Measurements from ENCODE around the gene NAPA.

Gene NAPA

DNA sequence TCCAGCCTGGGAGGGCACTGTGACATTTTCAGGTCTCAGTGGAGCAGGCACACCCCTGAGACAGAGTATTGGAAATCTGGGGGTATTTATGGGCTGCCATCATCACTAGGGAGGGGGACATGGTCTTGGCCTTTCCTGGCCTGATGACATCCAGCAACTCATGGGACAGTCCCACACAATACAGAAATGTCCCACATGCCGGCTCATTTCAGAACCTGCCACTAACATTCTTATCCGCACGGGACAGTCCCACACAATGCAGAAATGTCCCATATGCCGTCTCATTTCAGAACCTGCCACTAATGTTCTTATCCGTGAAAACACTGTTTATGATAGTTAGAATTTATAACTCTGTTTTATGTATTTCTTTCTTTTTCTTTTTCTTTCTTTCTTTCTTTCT, 53.0 kb downstream of the NAPA start:
- TF ChIP-seq, protein P1, sequence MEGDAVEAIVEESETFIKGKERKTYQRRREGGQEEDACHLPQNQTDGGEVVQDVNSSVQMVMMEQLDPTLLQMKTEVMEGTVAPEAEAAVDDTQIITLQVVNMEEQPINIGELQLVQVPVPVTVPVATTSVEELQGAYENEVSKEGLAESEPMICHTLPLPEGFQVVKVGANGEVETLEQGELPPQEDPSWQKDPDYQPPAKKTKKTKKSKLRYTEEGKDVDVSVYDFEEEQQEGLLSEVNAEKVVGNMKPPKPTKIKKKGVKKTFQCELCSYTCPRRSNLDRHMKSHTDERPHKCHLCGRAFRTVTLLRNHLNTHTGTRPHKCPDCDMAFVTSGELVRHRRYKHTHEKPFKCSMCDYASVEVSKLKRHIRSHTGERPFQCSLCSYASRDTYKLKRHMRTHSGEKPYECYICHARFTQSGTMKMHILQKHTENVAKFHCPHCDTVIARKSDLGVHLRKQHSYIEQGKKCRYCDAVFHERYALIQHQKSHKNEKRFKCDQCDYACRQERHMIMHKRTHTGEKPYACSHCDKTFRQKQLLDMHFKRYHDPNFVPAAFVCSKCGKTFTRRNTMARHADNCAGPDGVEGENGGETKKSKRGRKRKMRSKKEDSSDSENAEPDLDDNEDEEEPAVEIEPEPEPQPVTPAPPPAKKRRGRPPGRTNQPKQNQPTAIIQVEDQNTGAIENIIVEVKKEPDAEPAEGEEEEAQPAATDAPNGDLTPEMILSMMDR (conservative IDR thresholded peaks at IDR 0.05; ENCODE audit: low read depth, low read length), result no peak
- no peak overlapping the region for H2AFZ ChIP-seq (ENCODE audit: low read depth)
- H3K27ac ChIP-seq, result no peak overlapping the region
- H3K4me3 ChIP-seq (IDR thresholded peaks at IDR 0.05; ENCODE audit: insufficient read depth, low read depth, low read length), result no peak overlapping the region
- H3K4me1 ChIP-seq (ENCODE audit: low read depth, poor library complexity, severe bottlenecking), result no peaks in the 10 kb centered on the region
- H3K4me2 ChIP-seq, result no peak overlapping the region
- no peaks in the 10 kb centered on the region for H3K79me2 ChIP-seq (ENCODE audit: insufficient read depth, low read depth)
- no peaks in the 10 kb centered on the region for H4K20me1 ChIP-seq (ENCODE audit: insufficient read depth)
- peaks cover 92% of the 10 kb centered on the region for H3K27me3 ChIP-seq (ENCODE audit: insufficient read depth, low read depth)
- no peak overlapping the region for H3K9ac ChIP-seq
- H3K36me3 ChIP-seq (ENCODE audit: insufficient read depth), result no peaks in the 10 kb centered on the region

DNA sequence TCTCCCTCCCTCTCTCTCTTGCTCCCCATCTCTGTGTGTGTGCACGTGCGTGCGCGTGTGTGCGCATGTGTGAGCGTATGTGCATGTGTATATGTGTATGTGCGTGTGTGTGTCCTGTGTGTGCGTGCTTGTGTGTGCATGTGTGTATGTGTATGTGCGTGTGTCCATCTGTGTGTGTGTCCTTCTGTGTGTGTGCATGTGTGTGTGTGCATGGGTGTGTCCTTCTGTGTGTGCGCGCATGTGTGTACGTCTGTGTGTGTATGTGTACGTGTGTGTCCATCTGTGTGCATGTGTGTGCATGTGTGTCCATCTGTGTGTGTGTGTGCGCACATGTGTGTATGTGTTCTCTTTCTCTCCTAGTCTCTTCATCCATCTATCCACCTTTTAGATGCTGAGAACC, 55.4 kb downstream of the NAPA start:
- Histone ChIP-seq H4K20me1 (ENCODE audit: insufficient read depth) (no peaks in the 10 kb centered on the region), H2AFZ (ENCODE audit: low read depth) (no peak overlapping the region), H3K9ac (no peak overlapping the region), H3K4me1 (ENCODE audit: low read depth, poor library complexity, severe bottlenecking) (no peaks in the 10 kb centered on the region), H3K4me3 (IDR thresholded peaks at IDR 0.05; ENCODE audit: insufficient read depth, low read depth, low read length) (no peak overlapping the region), H3K27me3 (ENCODE audit: insufficient read depth, low read depth) (peaks cover 87% of the 10 kb centered on the region), H3K27ac (no peak overlapping the region), H3K4me2 (no peak overlapping the region), H3K79me2 (ENCODE audit: insufficient read depth, low read depth) (no peaks in the 10 kb centered on the region), H3K36me3 (ENCODE audit: insufficient read depth) (no peaks in the 10 kb centered on the region)
- TF ChIP-seq, protein P1 (conservative IDR thresholded peaks at IDR 0.05; ENCODE audit: low read depth, low read length), result no peak

DNA sequence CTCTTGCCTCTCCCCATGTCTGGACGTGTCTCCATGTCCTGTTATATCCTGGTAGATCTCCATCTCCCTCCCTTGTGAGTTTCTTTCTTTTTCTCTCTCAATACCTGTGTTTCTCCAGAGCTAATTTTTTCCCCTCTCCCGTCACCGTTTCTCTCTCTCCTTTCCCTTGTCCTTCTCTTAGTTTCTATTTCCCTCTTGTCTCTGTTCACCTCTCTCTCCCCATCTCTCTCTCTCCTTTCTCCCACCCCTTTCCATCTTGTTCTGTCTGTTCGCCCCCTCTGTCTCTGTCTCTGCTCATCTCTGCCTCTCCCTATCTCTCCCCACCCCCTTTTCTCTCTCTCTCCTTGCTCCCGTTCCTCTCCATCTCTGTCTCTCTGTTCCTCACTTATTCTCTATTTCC, 56.2 kb downstream of the NAPA start:
- peaks cover 87% of the 10 kb centered on the region for H3K27me3 ChIP-seq (ENCODE audit: insufficient read depth, low read depth)
- TF ChIP-seq, protein P1 (conservative IDR thresholded peaks at IDR 0.05; ENCODE audit: low read depth, low read length), result no peak
- no peaks in the 10 kb centered on the region for H3K79me2 ChIP-seq (ENCODE audit: insufficient read depth, low read depth)
- H3K4me1 ChIP-seq (ENCODE audit: low read depth, poor library complexity, severe bottlenecking), result no peaks in the 10 kb centered on the region
- no peaks in the 10 kb centered on the region for H4K20me1 ChIP-seq (ENCODE audit: insufficient read depth)
- no peak overlapping the region for H3K27ac ChIP-seq
- no peak overlapping the region for H3K4me3 ChIP-seq (IDR thresholded peaks at IDR 0.05; ENCODE audit: insufficient read depth, low read depth, low read length)
- no peak overlapping the region for H3K9ac ChIP-seq
- no peak overlapping the region for H2AFZ ChIP-seq (ENCODE audit: low read depth)
- H3K36me3 ChIP-seq (ENCODE audit: insufficient read depth), result no peaks in the 10 kb centered on the region
- H3K4me2 ChIP-seq, result no peak overlapping the region

DNA sequence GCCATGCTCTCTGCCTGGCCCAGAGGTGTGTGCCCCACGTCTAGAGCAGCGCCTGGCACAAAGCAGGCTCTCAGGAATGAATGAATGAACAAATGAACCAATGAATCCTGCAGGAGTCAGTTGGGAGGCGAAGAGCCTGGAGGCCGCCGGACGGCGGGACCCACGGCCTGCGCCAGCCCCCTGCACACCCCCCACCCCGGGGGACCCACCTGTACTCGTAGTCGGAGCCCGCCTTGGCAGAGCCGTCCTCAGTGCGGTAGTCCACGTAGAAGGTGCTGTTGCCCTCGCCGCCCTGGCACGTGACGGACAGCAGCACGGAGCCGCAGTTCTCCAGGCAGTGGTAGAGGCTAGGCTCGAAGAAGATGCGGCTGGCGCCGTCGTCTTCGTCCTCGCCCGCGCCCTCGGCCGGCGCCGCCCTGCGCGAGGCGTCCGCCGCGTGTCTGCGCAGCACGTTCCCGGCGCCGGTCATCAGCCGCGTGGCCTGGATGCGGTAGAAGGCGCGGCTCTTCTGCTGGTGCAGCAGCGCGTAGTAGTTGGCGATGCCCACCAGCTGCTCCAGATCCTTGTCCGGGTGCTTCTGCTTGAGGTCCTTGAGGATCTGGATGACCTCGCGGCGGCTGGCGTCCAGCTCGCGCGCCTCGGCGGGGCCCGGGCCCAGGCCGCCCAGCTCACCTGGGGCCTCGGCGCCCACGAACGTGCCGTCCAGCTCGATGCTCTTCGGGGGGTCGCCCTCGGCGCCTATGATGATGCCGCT, 58.0 kb downstream of the NAPA start:
- Histone ChIP-seq H2AFZ (ENCODE audit: low read depth) (no peak overlapping the region), H3K27me3 (ENCODE audit: insufficient read depth, low read depth) (peaks cover 88% of the 10 kb centered on the region), H3K9ac (no peak overlapping the region), H3K4me1 (ENCODE audit: low read depth, poor library complexity, severe bottlenecking) (no peaks in the 10 kb centered on the region), H4K20me1 (ENCODE audit: insufficient read depth) (no peaks in the 10 kb centered on the region), H3K79me2 (ENCODE audit: insufficient read depth, low read depth) (no peaks in the 10 kb centered on the region), H3K4me3 (IDR thresholded peaks at IDR 0.05; ENCODE audit: insufficient read depth, low read depth, low read length) (no peak overlapping the region), H3K36me3 (ENCODE audit: insufficient read depth) (no peaks in the 10 kb centered on the region), H3K27ac (no peak overlapping the region), H3K4me2 (no peak overlapping the region)
- TF ChIP-seq, protein P1 (conservative IDR thresholded peaks at IDR 0.05; ENCODE audit: low read depth, low read length), result no peak

Data from KMS-11 (cell line).